Measurements from ENCODE around the gene ZFHX3. TPM values are rescaled to one million over a fixed set of nuclear protein-coding genes. Genes with fewer than 3 reads are reported as not detected.
A peak's percentile ranks its signal among the peaks of the same experiment; 100 is the strongest.

ZFHX3 gene
- total RNA-seq, 1 donor from 2014 or later, result 3.9 TPM

- no peak for ATAC-seq
These were observed 229.6 kb downstream of the ZFHX3 start for GRCh38 chr16:72818236-72818845.

GRCh38 chr16:72815348-72816318, 232.3 kb downstream of the ZFHX3 start:
- no peak for ATAC-seq

GRCh38 chr16:72814226-72814625, 233.7 kb downstream of the ZFHX3 start:
- ATAC-seq, result no peak

- no peak for ATAC-seq
These were observed 235.3 kb downstream of the ZFHX3 start for GRCh38 chr16:72812672-72813071.

- no peak for ATAC-seq
These were observed 236.1 kb downstream of the ZFHX3 start for GRCh38 chr16:72811876-72812275.

- no peak for ATAC-seq
These were observed 236.7 kb downstream of the ZFHX3 start for GRCh38 chr16:72811188-72811720.

GRCh38 chr16:72810480-72810879, 237.4 kb downstream of the ZFHX3 start:
- ATAC-seq, result no peak

GRCh38 chr16:72809446-72809845, 238.5 kb downstream of the ZFHX3 start:
- ATAC-seq, result no peak

- ATAC-seq, result no peak
These were observed 239.2 kb downstream of the ZFHX3 start for GRCh38 chr16:72808754-72809153.

GRCh38 chr16:72807245-72807644, 240.7 kb downstream of the ZFHX3 start:
- no peak for ATAC-seq

- ATAC-seq, result no peak
These were observed 242.4 kb downstream of the ZFHX3 start for GRCh38 chr16:72805486-72805885.

GRCh38 chr16:72800524-72801161, 247.3 kb downstream of the ZFHX3 start:
- ATAC-seq, result peak; percentile 33

- ATAC-seq, result no peak
These were observed 249.7 kb downstream of the ZFHX3 start for GRCh38 chr16:72798264-72798663.

- no peak for ATAC-seq
These were observed 250.3 kb downstream of the ZFHX3 start for GRCh38 chr16:72797621-72798020.

GRCh38 chr16:72796222-72796621, 251.7 kb downstream of the ZFHX3 start:
- ATAC-seq, result no peak

GRCh38 chr16:72794986-72795385, 252.9 kb downstream of the ZFHX3 start:
- ATAC-seq, result no peak

- no peak for ATAC-seq
These were observed 253.6 kb downstream of the ZFHX3 start for GRCh38 chr16:72794319-72794718.

GRCh38 chr16:72793716-72794115, 254.2 kb downstream of the ZFHX3 start:
- no peak for ATAC-seq

- ATAC-seq, result no peak
These were observed 254.9 kb downstream of the ZFHX3 start for GRCh38 chr16:72793017-72793416.

GRCh38 chr16:72791786-72792185, 256.1 kb downstream of the ZFHX3 start:
- no peak for ATAC-seq

- no peak for ATAC-seq
These were observed 258.0 kb downstream of the ZFHX3 start for GRCh38 chr16:72789921-72790320.

- no peak for ATAC-seq
These were observed 258.5 kb downstream of the ZFHX3 start for GRCh38 chr16:72789465-72789864.

- ATAC-seq, result no peak
These were observed 259.6 kb downstream of the ZFHX3 start for GRCh38 chr16:72788269-72788809.

Measured in esophagus mucosa (tissue), 1 donor.